Activated T-cell treated with anti-CD3 and anti-CD28 coated beads, Interleukin-2, amount 50 U/mL, for 4 hours (primary cell): ENCODE results near the gene BCAS1. TPM values are rescaled to one million over a fixed set of nuclear protein-coding genes. Genes with fewer than 3 reads are reported as not detected.

Experiments used
- ATAC-seq, 2 donors: fragments of 200-7000 bp; cut with Tn5 transposase; one replicate each; pipeline ENCODE4 v1.10.0; 2021
- DNase-seq: peaks from one replicate; pipeline ENCODE4 v3.0.0-alpha.2; 2020
- H3K27me3 Mint-ChIP-seq: one replicate; pipeline ENCODE4 v1.8.0; 2021; ENCODE audit warnings: low read depth, mixed read lengths
- H3K36me3 Mint-ChIP-seq: one replicate; pipeline ENCODE4 v1.8.0; 2022; ENCODE audit warnings: mixed read lengths; ENCODE audit not compliant: insufficient read depth
- H3K4me1 Mint-ChIP-seq: one replicate; pipeline ENCODE4 v1.8.0; 2021; ENCODE audit warnings: low read depth, mixed read lengths
- H3K4me3 Mint-ChIP-seq: one replicate; pipeline ENCODE4 v1.8.0; 2021; ENCODE audit warnings: mild to moderate bottlenecking, moderate library complexity, mixed read lengths
- H3K9me3 Mint-ChIP-seq: one replicate; pipeline ENCODE4 v1.8.0; 2021; ENCODE audit warnings: mixed read lengths
- total RNA-seq, 3 donors: library from RNA; stranded (reverse); gene quantifications; one replicate each; pipeline ENCODE4 v1.2.1, GENCODE V29; 2021

Gene BCAS1
- total RNA-seq, 3 donors from 2014 or later: 0.40 TPM; not detected in 2

DNA sequence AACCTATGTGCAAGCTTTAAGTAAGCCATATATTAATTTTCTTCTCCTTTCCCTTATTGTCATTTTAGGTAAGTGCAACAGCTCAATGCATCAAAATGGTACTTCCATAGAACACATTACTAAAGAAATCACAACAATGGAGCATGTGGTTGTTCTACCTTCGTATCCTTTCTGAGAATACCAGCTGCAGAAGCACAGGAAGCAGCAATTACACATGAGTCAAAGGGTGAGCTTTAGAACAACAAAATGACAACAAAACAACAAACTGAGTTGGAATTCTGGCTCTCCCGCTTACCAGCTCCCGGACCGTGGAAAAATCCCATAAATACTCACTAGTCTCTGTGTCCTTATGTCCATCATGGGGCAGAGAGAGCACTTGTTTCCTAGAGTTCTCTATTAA is 108.9 kb downstream of the BCAS1 start:
- H3K9me3 Mint-ChIP-seq: no peaks in the 10 kb centered on the region
- H3K4me3 Mint-ChIP-seq: no peak overlapping the region
- no peaks in the 10 kb centered on the region for H3K4me1 Mint-ChIP-seq
- H3K27me3 Mint-ChIP-seq: peaks cover 18% of the 10 kb centered on the region
- no peaks in the 10 kb centered on the region for H3K36me3 Mint-ChIP-seq
- no peak for ATAC-seq
- no peak for DNase-seq

DNA sequence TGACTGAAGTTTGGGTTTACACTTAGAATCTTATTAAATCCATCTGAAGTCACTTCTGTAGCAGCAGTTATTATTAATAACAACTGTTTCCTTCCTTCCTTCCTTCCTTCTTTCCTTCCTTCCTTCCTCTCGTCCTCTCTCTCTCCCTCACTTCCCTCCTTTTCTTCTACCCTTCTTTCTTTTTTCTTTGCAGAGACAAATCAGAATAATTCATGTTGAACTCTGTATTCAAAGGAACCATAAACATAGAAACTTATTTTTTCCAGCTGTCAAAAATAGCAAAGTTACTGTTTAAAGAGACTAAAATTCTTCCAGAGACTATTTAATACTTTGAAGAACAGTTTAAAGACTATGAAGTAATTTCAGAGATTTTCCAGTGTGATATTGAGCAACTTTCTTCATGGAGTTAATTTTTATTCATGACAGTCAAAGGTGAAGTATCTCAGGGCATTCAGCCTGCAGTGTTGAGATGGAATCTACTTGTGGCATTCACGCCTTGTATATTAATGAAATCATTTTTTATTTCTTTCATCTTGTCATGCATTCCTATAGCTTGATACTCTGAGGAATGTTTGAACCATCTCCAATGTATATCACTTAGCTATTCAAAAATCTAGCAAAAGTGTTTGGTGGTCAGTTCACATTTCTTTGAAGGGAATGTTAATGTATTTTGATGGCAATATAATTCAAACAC is 109.7 kb downstream of the BCAS1 start:
- Mint-ChIP-seq H3K4me1 (no peaks in the 10 kb centered on the region), H3K27me3 (peaks cover 12% of the 10 kb centered on the region), H3K4me3 (no peak overlapping the region), H3K9me3 (no peaks in the 10 kb centered on the region), H3K36me3 (no peaks in the 10 kb centered on the region)
- ATAC-seq (no peak), DNase-seq (no peak)

DNA sequence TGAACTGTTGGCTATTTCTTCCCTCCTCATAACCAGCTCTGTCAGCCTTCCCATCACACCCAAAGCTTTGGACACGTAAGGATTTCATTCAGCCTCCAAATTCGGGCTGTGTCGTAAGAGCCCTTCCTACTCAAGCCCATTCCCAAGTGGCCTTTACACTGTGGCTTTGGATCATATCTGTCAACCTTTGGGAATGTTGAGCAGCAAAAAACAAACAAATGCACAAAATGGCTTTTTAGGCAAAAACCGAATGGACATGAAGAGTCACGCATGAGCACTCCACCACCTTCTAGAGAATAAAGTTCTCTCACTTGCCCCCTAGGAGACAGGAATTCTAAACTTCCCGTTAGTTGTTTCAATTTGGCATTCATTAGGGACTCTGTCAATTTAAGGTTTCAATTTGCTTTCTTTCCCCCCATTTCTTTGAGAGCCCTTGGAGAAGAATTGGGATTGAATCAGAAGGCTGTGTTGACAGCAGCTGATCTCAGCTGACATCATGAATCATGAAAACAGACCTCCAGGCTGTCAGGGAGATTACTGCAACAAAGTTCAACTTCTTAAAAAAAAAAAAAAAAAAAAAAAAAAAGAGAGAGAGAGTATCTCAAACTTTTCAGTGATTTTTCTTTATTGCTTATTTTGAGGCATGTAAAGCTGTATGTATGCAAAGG is 110.3 kb downstream of the BCAS1 start:
- H3K4me1 Mint-ChIP-seq: no peaks in the 10 kb centered on the region
- no peak for ATAC-seq
- peaks cover 12% of the 10 kb centered on the region for H3K27me3 Mint-ChIP-seq
- no peaks in the 10 kb centered on the region for H3K9me3 Mint-ChIP-seq
- H3K4me3 Mint-ChIP-seq: no peak overlapping the region
- DNase-seq: no peak
- H3K36me3 Mint-ChIP-seq: no peaks in the 10 kb centered on the region

DNA sequence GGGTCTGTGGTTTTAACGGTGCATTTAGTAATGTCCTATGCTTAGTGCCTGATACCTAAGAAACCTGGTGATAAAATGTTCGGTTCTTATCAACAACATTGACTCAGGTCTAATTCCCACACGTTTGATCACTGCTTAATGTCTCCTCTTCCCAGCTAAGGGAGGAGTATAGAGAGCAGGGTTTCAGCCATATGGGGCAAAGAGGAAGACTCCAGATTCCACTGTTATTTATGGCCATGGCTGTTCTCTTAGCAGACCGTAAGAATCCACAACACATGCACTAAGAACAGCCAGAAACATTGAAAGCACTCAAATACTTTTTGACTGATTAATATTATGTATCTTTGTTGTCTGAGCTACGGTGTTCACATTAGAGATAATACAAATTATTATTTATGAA is 112.1 kb downstream of the BCAS1 start:
- Mint-ChIP-seq H3K36me3 (no peaks in the 10 kb centered on the region), H3K27me3 (peaks cover 10% of the 10 kb centered on the region), H3K4me1 (no peaks in the 10 kb centered on the region), H3K4me3 (no peak overlapping the region), H3K9me3 (peaks cover 4% of the 10 kb centered on the region)
- no peak for DNase-seq
- ATAC-seq: no peak

DNA sequence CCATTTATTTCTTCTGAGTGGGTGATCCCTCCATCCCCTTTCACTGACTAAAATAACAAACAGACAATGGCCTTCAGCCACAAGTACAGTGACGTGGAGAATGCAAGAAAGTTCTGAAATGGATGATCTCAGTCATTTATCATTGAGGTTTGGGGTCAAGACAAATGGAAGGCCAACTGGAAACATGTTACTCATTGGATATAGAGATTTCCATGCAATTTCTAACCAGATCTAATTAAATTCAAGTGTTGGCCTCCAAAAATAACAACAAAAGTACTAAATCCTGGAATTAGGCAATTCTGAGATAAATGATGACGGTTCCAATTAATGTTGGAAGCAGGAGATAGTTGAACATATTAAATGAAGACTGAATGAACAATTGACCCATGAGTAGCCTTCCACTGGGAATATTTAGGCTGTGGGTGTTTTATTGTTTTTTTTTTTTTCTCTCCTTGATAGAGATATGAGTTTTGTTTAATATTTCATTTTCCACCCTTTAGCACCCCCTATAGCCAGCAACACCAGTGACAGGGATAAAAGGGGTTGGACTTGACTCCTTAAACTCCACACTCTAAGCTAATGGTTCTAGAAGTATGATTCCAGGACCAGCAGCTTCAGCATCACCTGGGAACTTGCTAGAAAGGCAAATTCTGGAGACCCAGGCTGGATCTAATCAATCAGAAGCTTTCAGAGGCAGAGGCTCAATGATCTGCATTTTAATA is 112.8 kb downstream of the BCAS1 start:
- H3K9me3 Mint-ChIP-seq: peaks cover 9% of the 10 kb centered on the region
- no peak for DNase-seq
- no peaks in the 10 kb centered on the region for H3K4me1 Mint-ChIP-seq
- H3K36me3 Mint-ChIP-seq: peaks cover 2% of the 10 kb centered on the region
- H3K4me3 Mint-ChIP-seq: no peak overlapping the region
- no peak for ATAC-seq
- H3K27me3 Mint-ChIP-seq: peaks cover 10% of the 10 kb centered on the region

DNA sequence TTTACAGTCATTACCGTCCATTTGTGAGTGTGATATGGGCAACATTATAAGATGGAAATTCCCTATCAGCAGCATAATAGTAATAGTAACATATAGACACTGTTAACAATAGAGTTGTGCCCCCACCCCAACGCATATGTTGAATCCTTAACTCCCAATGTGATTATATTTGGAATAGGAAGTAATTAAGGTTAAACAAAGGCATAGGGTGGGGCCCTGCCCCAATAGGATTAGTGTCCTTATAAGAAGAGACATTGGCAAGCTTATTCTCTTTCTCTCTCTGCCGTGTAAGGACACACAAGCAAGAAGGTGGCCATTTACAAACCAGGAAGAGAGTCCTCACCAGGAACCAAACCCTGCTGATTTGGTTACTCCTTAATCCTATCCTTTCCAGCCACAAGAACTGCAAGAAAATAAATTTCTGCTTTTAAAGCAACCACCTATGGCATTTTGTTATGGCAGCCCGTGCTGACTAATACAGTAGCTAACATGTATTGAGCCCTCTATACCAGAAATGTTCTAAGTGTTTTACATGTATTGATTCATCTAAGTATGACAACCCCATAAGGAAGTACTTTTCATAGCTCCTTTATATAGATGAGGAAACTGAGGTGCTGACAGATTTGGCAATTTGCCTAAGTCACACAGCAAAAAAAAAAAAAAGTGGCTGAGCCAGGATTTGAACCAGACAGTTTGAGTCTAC is 114.2 kb downstream of the BCAS1 start:
- ATAC-seq: no peak
- H3K4me3 Mint-ChIP-seq: no peak overlapping the region
- H3K36me3 Mint-ChIP-seq: peaks cover 5% of the 10 kb centered on the region
- no peaks in the 10 kb centered on the region for H3K27me3 Mint-ChIP-seq
- peaks cover 16% of the 10 kb centered on the region for H3K9me3 Mint-ChIP-seq
- no peak for DNase-seq
- H3K4me1 Mint-ChIP-seq: no peaks in the 10 kb centered on the region

DNA sequence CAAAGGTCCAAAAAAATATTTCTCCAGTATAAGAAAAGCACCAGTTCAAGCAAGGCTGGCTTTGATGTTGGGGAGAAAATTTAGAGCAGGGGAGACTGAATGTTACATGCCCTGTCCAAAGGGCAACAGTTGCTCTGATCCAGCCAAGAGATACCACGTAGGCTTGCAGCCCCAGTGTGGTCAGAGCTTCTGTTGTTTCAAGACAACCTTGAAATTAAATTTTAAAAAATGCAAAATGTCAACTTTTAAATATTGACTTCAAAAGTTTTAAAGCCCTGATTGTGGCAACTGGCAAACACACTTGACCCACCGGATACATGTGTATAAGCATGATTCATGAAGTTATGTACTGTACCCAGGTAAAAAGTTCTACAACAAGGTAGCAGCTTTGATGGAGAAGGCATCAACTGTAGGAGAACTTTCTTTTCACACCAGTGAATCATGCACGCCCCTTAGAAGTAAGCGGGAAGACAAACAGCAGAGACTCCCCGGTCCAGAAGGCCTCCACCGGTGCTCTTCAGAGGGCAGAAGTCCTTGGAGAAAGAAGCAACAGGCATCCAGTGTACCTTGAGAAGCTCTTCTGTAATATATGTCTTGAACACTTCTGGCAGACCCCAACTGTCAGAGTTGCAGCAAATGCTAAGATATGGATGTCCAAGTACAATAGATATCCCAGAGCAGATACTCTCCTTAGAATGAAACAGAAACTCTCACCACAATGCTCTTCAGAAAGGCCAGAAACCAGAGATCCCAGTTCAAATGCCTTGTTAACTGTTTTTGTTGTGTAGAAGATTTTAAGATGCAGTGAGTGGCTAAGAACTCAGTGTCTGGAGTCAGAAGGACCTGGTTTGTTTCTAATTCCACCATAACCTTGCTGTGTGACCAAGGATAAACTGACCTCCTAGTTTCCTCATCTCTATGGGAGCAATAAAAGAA is 115.4 kb downstream of the BCAS1 start:
- no peaks in the 10 kb centered on the region for H3K27me3 Mint-ChIP-seq
- H3K36me3 Mint-ChIP-seq: peaks cover 5% of the 10 kb centered on the region
- H3K4me3 Mint-ChIP-seq: no peak overlapping the region
- peaks cover 16% of the 10 kb centered on the region for H3K9me3 Mint-ChIP-seq
- peaks cover 8% of the 10 kb centered on the region for H3K4me1 Mint-ChIP-seq
- no peak for DNase-seq
- ATAC-seq: no peak

DNA sequence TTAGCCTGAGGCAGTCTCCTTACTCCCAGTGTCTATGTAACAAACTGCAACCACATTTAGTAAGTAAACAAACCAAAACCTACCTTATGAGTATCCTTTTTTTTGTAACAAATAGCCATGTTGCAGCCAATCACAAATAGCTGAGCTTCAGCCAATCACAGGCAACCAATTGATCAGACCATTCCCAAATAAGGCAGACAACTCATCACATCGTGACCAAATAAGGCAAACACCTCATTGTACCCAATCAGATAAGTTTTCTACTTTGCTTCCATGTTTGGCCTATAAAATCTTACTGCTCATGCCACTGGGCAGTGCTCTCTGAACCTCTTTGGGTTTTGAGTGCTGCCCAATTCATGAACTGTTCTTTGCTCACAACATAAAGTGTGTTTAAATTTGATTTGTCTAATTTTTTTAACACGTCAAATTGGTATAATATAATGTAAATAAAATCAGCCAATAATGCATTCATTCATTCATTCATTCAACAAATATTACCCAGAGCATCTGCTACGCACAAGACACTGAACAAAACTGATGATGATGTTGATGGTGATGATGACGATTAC is 117.8 kb downstream of the BCAS1 start:
- DNase-seq (no peak), ATAC-seq (no peak)
- peaks cover 16% of the 10 kb centered on the region for H3K9me3 Mint-ChIP-seq
- peaks cover 30% of the 10 kb centered on the region for H3K4me1 Mint-ChIP-seq
- H3K27me3 Mint-ChIP-seq: no peaks in the 10 kb centered on the region
- H3K4me3 Mint-ChIP-seq: no peak overlapping the region
- H3K36me3 Mint-ChIP-seq: peaks cover 5% of the 10 kb centered on the region

DNA sequence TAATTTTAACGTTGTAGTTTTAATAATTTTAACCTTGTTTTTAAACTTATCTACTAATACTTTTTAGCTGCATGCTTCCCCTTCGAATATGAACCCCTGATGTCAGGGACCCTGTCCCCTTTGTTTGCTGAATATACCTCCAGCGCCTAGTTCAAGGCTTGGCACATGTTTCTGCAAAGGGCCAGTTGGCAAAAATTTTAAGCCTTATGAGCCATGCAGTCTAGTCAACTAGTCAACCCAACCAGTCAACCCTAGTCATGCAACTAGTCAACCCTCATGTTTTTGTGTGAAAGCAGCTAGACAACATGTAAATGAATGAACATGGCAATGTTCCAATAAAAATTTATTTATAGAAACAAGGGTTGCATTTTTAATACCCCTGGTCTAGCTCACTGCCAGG is 119.8 kb downstream of the BCAS1 start:
- H3K4me1 Mint-ChIP-seq: peaks cover 31% of the 10 kb centered on the region
- no peaks in the 10 kb centered on the region for H3K27me3 Mint-ChIP-seq
- peaks cover 5% of the 10 kb centered on the region for H3K36me3 Mint-ChIP-seq
- ATAC-seq: no peak
- no peak overlapping the region for H3K4me3 Mint-ChIP-seq
- no peak for DNase-seq
- peaks cover 16% of the 10 kb centered on the region for H3K9me3 Mint-ChIP-seq

DNA sequence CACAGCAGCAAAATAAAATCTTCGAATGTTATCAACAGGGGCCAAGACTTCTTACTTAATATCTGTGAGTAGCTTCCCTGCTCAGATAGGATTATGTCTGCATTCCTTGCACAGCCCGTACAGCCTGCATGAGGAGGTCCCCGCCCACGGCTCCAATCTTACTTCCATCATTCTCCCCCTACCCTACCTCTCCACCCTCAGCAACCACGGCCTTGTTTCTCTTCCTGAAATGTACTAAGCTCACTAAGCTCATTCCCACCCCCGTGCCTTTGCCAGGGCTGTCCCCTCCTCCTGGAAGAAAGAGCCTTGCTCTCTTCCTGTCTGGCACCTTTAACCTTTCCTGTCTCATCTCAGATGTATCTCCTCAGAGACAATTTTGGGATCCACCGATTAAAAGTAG is 120.4 kb downstream of the BCAS1 start:
- Mint-ChIP-seq H3K4me1 (peaks cover 31% of the 10 kb centered on the region), H3K27me3 (no peaks in the 10 kb centered on the region), H3K9me3 (peaks cover 16% of the 10 kb centered on the region), H3K4me3 (no peak overlapping the region), H3K36me3 (peaks cover 5% of the 10 kb centered on the region)
- no peak for DNase-seq
- no peak for ATAC-seq

DNA sequence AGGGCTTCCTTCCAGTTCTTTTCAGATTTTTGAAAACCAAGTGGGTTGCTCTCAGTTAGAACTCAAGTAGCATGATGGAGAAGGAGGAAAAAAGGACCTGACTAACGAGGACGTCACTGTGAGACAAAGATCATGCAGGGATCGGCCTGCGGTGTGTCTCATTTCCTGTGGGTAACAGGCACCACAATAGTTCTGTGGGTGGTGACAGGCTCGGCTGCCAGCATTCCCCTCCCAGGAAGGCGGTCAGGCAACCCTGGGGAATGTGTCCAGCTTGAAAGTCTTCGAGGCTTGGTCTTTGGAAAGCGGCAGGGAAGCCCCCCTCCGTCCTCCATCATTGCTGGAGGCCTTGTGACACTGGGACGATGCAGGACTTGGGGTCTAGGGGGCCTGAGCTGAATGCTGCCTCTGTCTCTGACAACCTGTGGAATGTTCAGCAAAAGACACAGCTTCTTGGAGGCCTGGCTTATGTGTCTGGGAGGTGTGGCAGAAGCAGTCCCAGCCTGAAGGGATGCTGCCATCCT is 121.0 kb downstream of the BCAS1 start:
- DNase-seq: peak; percentile 67
- ATAC-seq: peak; percentile 96 to 97
- Mint-ChIP-seq H3K27me3 (no peaks in the 10 kb centered on the region), H3K9me3 (peaks cover 16% of the 10 kb centered on the region), H3K4me1 (peaks cover 31% of the 10 kb centered on the region), H3K4me3 (peak overlapping the region; percentile 74), H3K36me3 (peaks cover 5% of the 10 kb centered on the region)

DNA sequence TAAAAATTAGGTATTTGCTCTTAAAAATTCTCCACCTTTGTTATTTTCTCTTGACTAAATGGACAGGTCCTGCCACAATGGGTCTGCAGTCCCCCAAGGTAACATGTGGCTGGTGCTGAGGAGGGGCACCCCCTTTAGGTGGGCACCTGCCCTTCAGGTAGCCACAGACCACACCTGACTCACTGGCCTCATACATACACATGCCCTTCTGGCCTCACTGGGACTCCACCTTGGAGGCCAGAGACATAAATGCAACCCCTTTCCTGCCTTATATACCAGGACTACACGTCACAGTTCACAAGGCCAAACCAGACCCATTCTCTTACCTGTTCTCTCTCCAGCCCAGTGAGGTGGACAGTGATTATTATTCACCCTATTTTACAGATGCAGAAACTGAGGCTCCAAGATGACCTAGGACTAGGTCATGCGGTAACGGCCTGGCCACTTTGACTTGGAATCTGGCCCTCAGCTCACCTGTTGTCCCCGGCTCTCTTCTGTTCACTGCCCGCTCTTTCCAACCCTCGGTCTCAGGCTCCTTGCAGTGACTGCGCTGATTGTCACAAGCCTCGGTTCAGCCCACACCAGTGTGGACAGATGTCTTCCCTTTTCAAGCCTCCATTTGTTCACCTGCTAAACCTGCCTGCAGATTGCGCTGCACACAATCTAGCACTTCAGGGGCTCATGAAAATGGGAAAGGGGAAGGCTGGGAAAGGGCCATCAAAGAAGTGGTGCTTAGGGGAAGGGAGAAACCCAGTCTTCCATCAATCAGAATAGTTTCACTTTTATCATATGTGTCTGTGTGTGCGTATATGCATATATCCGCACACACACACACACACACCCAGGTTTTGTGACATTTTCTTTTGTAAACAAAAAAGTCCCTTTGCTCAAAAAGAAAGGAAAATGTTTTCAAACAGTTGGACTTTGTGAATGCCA is 121.7 kb downstream of the BCAS1 start:
- DNase-seq: no peak
- H3K27me3 Mint-ChIP-seq: no peaks in the 10 kb centered on the region

More for the DNA sequence above, 121.7 kb downstream of the BCAS1 start:
- peak overlapping the region; percentile 74 for H3K4me3 Mint-ChIP-seq
- H3K36me3 Mint-ChIP-seq: peaks cover 5% of the 10 kb centered on the region
- peaks cover 37% of the 10 kb centered on the region for H3K4me1 Mint-ChIP-seq
- H3K9me3 Mint-ChIP-seq: peaks cover 16% of the 10 kb centered on the region
- ATAC-seq: peak; percentile 61
